Cardiac muscle cell (in vitro differentiated cells and primary cell): ENCODE results near the gene LYST. TPM values are rescaled to one million over a fixed set of nuclear protein-coding genes. Genes with fewer than 3 reads are reported as not detected.
"Not testable (repeated sequence)": the region's sequence is repeated elsewhere in the genome, so short reads cannot be mapped to it uniquely, and the experiment has no call there.

Experiments
- DNase-seq, 2 donors: peaks; one replicate each; pipeline versions ENCODE4 v3.0.0 to v3.0.0-alpha.2; 2010 to 2017; ENCODE audit warnings: low read depth in 1 of 2, low spot score in 1 of 2
- H3K27ac ChIP-seq: fragments of 200-600 bp; sonication (generic); 2 replicates; pipeline ENCODE4 v1.5.1; 2016
- H3K27me3 ChIP-seq: fragments of 200-600 bp; sonication (generic); 2 replicates; pipeline ENCODE4 v1.6.0; 2016; ENCODE audit warnings: control low read depth
- H3K36me3 ChIP-seq: fragments of 200-600 bp; sonication (generic); 2 replicates; pipeline ENCODE4 v1.5.1; 2016; ENCODE audit warnings: control low read depth
- H3K4me1 ChIP-seq: fragments of 200-600 bp; sonication (generic); 2 replicates; pipeline ENCODE4 v1.8.1; 2017; ENCODE audit warnings: low read depth, mild to moderate bottlenecking, mixed run types
- H3K4me3 ChIP-seq: fragments of 200-600 bp; sonication (generic); 2 replicates; pipeline ENCODE4 v1.5.1; 2016; ENCODE audit warnings: mild to moderate bottlenecking
- H3K9me3 ChIP-seq: fragments of 200-600 bp; sonication (generic); 2 replicates; pipeline ENCODE4 v1.5.1; 2017; ENCODE audit warnings: low read depth, mild to moderate bottlenecking, control low read depth
- polyA plus RNA-seq: library from polyadenylated mRNA; unstranded; fragments of >200 nt; fragmentation: Nextera tagmentation; extraction: Ambion mirVana; gene quantifications from 2 replicates; pipeline ENCODE4 v1.2.1, GENCODE V29; 2016
- total RNA-seq: library from RNA; depleted of rRNA; stranded (reverse); fragments of >200 nt; gene quantifications from 2 replicates; pipeline ENCODE4 v1.2.3, GENCODE V29; 2016
- TF ChIP-seq, protein P1 (sequence below): IDR thresholded peaks from 2 replicates; pipeline ENCODE4 v1.5.1; 2012; ENCODE audit warnings: low read depth, mild to moderate bottlenecking, low read length

LYST gene
- total and polyA plus RNA-seq, 2 experiments from 2014 or later: 4.5 to 5.2 TPM

DNA sequence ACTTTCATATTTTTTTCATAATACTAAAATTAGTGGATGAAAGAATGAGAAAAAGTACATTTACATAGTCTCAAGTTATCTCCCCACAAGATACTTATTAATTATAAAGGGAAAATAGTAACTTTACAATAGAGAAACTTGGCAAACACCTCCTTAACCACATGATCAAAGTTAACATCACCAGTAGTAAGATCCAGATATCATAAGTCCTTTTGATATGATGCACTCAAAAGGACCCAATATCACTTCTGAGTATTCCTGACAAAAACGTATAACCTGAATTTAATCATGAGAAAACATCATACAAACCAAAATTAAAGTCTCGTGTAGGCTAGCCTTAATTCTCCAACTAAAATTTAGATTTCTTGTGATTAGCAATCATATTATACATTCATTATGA lies 67.4 kb downstream of the LYST start:
- no peak for DNase-seq
- Histone ChIP-seq H3K4me3 (no peak overlapping the region), H3K9me3 (no peaks in the 10 kb centered on the region), H3K27me3 (no peaks in the 10 kb centered on the region), H3K27ac (no peak overlapping the region), H3K4me1 (no peaks in the 10 kb centered on the region), H3K36me3 (no peaks in the 10 kb centered on the region)
- TF ChIP-seq, protein P1, sequence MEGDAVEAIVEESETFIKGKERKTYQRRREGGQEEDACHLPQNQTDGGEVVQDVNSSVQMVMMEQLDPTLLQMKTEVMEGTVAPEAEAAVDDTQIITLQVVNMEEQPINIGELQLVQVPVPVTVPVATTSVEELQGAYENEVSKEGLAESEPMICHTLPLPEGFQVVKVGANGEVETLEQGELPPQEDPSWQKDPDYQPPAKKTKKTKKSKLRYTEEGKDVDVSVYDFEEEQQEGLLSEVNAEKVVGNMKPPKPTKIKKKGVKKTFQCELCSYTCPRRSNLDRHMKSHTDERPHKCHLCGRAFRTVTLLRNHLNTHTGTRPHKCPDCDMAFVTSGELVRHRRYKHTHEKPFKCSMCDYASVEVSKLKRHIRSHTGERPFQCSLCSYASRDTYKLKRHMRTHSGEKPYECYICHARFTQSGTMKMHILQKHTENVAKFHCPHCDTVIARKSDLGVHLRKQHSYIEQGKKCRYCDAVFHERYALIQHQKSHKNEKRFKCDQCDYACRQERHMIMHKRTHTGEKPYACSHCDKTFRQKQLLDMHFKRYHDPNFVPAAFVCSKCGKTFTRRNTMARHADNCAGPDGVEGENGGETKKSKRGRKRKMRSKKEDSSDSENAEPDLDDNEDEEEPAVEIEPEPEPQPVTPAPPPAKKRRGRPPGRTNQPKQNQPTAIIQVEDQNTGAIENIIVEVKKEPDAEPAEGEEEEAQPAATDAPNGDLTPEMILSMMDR: no peak

DNA sequence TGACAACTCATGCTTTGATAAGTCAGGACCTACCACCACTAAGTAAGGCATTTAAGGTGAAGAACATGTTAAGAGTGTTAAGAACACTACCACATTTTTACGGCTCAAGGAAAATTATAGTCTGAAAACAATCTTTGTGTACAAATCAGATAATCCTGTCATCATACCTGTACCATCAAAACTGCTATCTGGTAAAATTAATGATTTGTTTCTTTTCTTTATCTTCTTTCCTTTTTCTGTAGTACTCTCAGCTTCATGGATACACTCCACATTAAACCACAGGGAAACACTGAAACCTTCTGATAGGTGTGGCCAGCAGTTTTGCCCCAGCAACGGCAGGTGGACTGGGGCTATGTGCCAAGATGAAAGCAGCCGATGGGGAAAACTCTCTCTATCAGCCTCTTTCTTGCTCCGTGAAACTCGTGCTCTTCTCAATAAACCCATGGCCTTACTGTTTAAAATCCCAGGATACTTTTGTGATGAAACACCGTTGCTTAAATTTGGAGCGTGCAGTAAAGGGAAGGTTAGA lies 75.1 kb downstream of the LYST start:
- no peaks in the 10 kb centered on the region for H3K36me3 ChIP-seq
- TF ChIP-seq, protein P1: no peak
- H3K4me3 ChIP-seq: no peak overlapping the region
- DNase-seq: no peak
- H3K27ac ChIP-seq: no peak overlapping the region
- no peaks in the 10 kb centered on the region for H3K4me1 ChIP-seq
- no peaks in the 10 kb centered on the region for H3K27me3 ChIP-seq
- no peaks in the 10 kb centered on the region for H3K9me3 ChIP-seq

DNA sequence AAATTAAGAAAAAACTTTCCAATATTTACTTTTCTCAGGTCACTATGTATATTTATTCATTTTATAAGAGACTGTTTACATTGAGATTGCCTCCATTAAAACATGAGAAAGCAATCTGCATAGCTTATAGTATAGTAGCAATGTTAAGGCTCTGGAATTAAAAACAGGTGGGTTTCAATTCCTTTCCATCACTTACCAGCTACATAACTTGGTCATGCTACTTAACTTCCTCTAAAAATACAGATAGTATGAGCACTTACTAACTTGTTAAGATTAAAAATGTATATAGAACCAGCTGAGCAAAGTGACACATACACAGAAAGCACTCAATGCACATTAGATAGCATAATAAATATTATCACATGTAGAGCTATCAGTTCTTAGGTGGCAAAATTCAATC lies 76.6 kb downstream of the LYST start:
- H3K27ac ChIP-seq: no peak overlapping the region
- H3K36me3 ChIP-seq: no peaks in the 10 kb centered on the region
- H3K4me1 ChIP-seq: no peaks in the 10 kb centered on the region
- TF ChIP-seq, protein P1: no peak
- no peaks in the 10 kb centered on the region for H3K9me3 ChIP-seq
- no peak for DNase-seq
- no peaks in the 10 kb centered on the region for H3K27me3 ChIP-seq
- no peak overlapping the region for H3K4me3 ChIP-seq

DNA sequence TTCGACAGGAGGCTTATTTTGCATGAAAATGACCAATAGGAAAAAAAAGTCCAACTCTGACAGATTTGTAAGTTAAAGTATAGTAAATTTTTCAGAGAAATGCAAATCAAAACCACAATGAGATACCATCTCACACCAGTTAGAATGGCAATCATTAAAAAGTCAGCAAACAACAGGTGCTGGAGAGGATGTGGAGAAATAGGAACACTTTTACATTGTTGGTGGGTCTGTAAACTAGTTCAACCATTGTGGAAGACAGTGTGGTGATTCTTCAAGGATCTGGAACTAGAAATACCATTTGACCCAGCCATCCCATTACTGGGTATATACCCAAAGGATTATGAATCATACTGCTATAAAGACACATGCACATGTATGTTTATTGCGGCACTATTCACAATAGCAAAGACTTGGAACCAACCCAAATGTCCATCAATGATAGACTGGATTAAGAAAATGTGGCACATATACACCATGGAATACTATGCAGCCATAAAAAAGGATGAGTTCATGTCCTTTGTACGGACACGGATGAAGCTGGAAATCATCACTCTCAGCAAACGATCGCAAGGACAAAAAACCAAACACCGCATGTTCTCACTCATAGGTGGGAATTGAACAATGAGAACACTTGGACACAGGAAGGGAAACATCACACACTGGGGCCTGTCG lies 80.3 kb downstream of the LYST start:
- DNase-seq, H3K27ac ChIP-seq, H3K36me3 ChIP-seq, H3K9me3 ChIP-seq, H3K4me3 ChIP-seq, H3K27me3 ChIP-seq, H3K4me1 ChIP-seq: not testable (repeated sequence)

DNA sequence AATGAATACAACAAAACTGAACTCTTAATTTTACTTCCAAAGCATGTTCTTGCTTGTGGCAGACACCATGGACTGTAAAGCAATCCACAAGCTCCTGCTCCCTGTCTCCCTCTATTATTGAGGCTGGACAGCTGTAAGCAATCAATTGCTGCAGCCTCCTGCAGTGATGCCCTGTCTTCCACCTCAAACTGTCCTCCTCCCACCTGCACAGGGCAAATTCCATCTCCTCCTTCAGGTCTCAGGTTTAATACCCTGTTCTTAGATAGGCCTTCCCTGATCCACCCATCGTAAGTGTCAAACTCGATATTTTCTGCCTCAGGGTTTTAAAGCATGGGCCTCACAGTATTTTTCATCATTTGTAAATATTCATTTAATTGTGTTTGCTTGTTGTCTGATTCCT lies 81.8 kb downstream of the LYST start:
- Histone ChIP-seq H3K27me3 (no peaks in the 10 kb centered on the region), H3K27ac (no peak overlapping the region), H3K36me3 (no peaks in the 10 kb centered on the region), H3K4me1 (no peaks in the 10 kb centered on the region), H3K4me3 (no peak overlapping the region), H3K9me3 (no peaks in the 10 kb centered on the region)
- DNase-seq: no peak
- TF ChIP-seq, protein P1: no peak

DNA sequence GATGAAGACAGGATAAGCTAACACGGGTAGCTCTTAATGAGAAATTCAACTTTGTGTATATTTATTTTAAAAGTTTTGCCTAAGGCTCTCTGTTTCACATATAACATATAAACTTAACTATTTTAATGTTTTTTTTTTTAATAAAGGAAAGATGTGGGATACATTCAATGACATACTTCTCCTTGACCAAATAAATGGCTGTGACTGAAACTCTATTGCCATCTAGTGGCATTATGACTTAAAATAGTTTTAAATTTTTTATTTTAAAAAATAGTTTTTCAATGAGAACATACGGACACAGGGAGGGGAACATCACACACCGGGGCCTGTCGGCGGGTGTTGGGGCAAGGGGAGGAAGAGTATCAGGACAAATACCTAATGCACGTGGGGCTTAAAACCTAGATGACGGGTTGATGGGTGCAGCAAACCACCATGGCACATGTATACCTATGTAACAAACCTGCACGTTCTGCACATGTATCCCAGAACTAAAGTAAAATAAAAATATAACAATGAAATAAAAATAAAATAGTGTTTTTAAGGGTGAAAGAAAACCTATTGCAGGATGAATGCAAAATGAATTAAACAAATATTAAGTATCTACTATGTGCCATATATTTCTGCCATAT lies 83.4 kb downstream of the LYST start:
- Histone ChIP-seq H3K4me1 (no peaks in the 10 kb centered on the region), H3K9me3 (no peaks in the 10 kb centered on the region), H3K27ac (no peak overlapping the region), H3K36me3 (no peaks in the 10 kb centered on the region), H3K4me3 (no peak overlapping the region), H3K27me3 (no peaks in the 10 kb centered on the region)
- TF ChIP-seq, protein P1: peak; percentile 32
- peak; percentile 31 to 69 for DNase-seq
